Mesendoderm (in vitro differentiated cells): ENCODE results near the gene TWNK.
A peak's percentile ranks its signal among the peaks of the same experiment; 100 is the strongest.
"Not testable (repeated sequence)": the region's sequence is repeated elsewhere in the genome, so short reads cannot be mapped to it uniquely, and the experiment has no call there.

ENCODE experiments used
- DNase-seq: peaks from one replicate; pipeline ENCODE4 v3.0.0; 2013
- H2AK5ac ChIP-seq: 2 replicates; pipeline ENCODE4 v1.6.1; 2013; ENCODE audit warnings: low read length, inconsistent platforms
- H2BK120ac ChIP-seq: 2 replicates; pipeline ENCODE4 v1.6.1; 2013; ENCODE audit warnings: low read depth, mild to moderate bottlenecking, low read length, moderate library complexity, mixed read lengths
- H2BK15ac ChIP-seq: replicated peaks from 2 replicates; pipeline ENCODE4 v1.6.1; 2013; ENCODE audit warnings: low read depth, mild to moderate bottlenecking, moderate library complexity
- H2BK5ac ChIP-seq: 2 replicates; pipeline ENCODE4 v1.6.1; 2013; ENCODE audit warnings: low read length, inconsistent platforms
- H3K18ac ChIP-seq: 2 replicates; pipeline ENCODE4 v1.6.1; 2013; ENCODE audit warnings: mild to moderate bottlenecking, low read length, mixed read lengths
- H3K23ac ChIP-seq: one replicate; pipeline ENCODE4 v1.6.1; 2013; ENCODE audit warnings: low read length
- H3K27ac ChIP-seq: 2 replicates; pipeline ENCODE4 v1.5.1; 2013; ENCODE audit warnings: low read depth, mild to moderate bottlenecking, inconsistent platforms, low read length, moderate library complexity
- H3K27me3 ChIP-seq: 2 replicates; pipeline ENCODE4 v1.6.1; 2013; ENCODE audit warnings: low read length, control low read depth, mild to moderate bottlenecking, inconsistent platforms; ENCODE audit not compliant: insufficient read depth, poor library complexity
- H3K36me3 ChIP-seq: 2 replicates; pipeline ENCODE4 v1.6.1; 2013; ENCODE audit warnings: low read length, inconsistent platforms; ENCODE audit not compliant: control insufficient read depth, insufficient read depth
- H3K4ac ChIP-seq: one replicate; pipeline ENCODE4 v1.6.1; 2013; ENCODE audit warnings: low read depth, mild to moderate bottlenecking, low read length, moderate library complexity
- H3K4me1 ChIP-seq: 2 replicates; pipeline ENCODE4 v1.6.1; 2013; ENCODE audit warnings: low read depth, low read length, inconsistent platforms; ENCODE audit not compliant: control insufficient read depth
- H3K4me2 ChIP-seq: 2 replicates; pipeline ENCODE4 v1.6.1; 2013; ENCODE audit warnings: low read length
- H3K4me3 ChIP-seq: 2 replicates; pipeline ENCODE4 v1.5.1; 2013; ENCODE audit warnings: mild to moderate bottlenecking, low read length
- H3K56ac ChIP-seq: one replicate; pipeline ENCODE4 v1.6.1; 2013; ENCODE audit warnings: low read length
- H3K79me1 ChIP-seq: 2 replicates; pipeline ENCODE4 v1.6.1; 2013; ENCODE audit warnings: low read length, inconsistent platforms
- H3K79me2 ChIP-seq: 2 replicates; pipeline ENCODE4 v1.6.1; 2013; ENCODE audit warnings: mild to moderate bottlenecking, low read length; ENCODE audit not compliant: control insufficient read depth, insufficient read depth
- H3K9ac ChIP-seq: 2 replicates; pipeline ENCODE4 v1.6.1; 2013; ENCODE audit warnings: low read length, inconsistent platforms
- H4K5ac ChIP-seq: one replicate; pipeline ENCODE4 v1.6.1; 2013; ENCODE audit warnings: low read length
- H4K8ac ChIP-seq: one replicate; pipeline ENCODE4 v1.6.1; 2013; ENCODE audit warnings: low read depth, mild to moderate bottlenecking, control low read depth, low read length, moderate library complexity
- WGBS: extraction: QIAGEN DNeasy Blood & Tissue Kit; methylation state at CpG from one replicate; pipeline ENCODE4 v1.1.7; 2013; ENCODE audit warnings: low lambda C conversion rate, missing lambda C conversion rate; ENCODE audit not compliant: insufficient coverage; ENCODE audit errors: extremely low coverage; 5-methylcytosine and 5-hydroxymethylcytosine counted together

Gene TWNK

DNA sequence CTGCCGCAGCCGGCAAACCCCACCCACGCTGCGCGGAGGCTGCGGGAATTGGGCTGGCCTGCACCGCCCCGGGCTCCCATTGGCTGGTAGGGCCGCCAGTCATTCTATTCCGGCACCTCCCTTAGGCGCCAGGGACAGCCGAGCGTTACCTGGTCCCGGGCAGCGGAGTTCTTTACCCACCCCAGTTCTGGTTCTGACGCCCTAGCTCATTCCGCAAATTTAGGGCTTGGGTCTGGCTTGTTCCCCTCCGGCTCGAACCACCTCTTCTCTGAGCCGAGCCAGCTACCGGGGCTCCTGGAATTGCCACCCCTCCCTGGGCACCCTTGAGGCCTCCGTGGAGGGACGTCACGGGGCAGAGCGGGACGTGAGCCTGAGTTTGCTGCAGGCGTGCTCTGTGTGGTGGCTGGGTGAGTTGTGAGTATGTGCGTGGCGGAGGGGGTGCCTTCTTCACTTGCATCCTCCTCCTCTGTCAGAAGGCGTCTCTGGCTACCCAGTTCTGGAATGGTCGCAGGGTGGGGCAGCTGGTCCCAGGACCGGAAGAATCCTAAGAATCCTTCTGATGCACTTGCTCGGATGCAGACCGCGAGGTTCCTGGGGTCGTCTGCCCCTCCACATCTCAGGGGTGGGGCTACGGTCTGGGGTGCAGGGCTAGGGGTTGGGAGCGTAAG is 43.9 kb downstream of the TWNK start, which contains the start of the genes PDZD7 and SFXN3:
PDZD7 (minus strand) TSS at position 2 of the 668 bp plus-strand sequence. CDS start 910 bp downstream, outside the sequence.
SFXN3 (plus strand) TSS at position 107 of the 668 bp plus-strand sequence. CDS start 3,461 bp downstream, outside the sequence.
- H3K27me3 ChIP-seq, result no peaks in the 10 kb centered on the region

GRCh38 chr10:101031796-101032636 is 44.7 kb downstream of the TWNK start:
- Histone ChIP-seq H3K4me2 (peak overlapping the region; percentile 95), H3K18ac (no peak overlapping the region), H3K27me3 (no peaks in the 10 kb centered on the region)

More for the DNA sequence above, 43.9 kb downstream of the TWNK start, which contains the start of the genes PDZD7 and SFXN3:
- Histone ChIP-seq H3K4me1 (peaks cover 12% of the 10 kb centered on the region), H2BK120ac (no peak within 1 kb of the TSS), H4K5ac (no peak within 1 kb of the TSS), H3K56ac (peak within 1 kb of the TSS; percentile 64), H4K8ac (no peak within 1 kb of the TSS), H3K27ac (no peak within 1 kb of the TSS), H3K23ac (no peak within 1 kb of the TSS), H2BK15ac (no peak within 1 kb of the TSS), H3K79me2 (no peaks in the 10 kb centered on the region), H3K79me1 (no peaks in the 10 kb centered on the region), H3K4me3 (peak within 1 kb of the TSS; percentile 33), H2AK5ac (no peak within 1 kb of the TSS), H3K4me2 (peak within 1 kb of the TSS; percentile 95), H3K4ac (no peak within 1 kb of the TSS), H3K18ac (no peak within 1 kb of the TSS), H3K9ac (peak within 1 kb of the TSS; percentile 58), H3K36me3 (no peaks in the 10 kb centered on the region), H2BK5ac (no peak within 1 kb of the TSS)
- WGBS, result no CpG with 5 or more reads among the region's 38 CpGs
- DNase-seq, result peak; percentile 95

GRCh38 chr10:101032637-101033224 is 45.4 kb downstream of the TWNK start:
- peak overlapping the region; percentile 95 for H3K4me2 ChIP-seq
- H2BK5ac ChIP-seq, result no peak overlapping the region
- H3K23ac ChIP-seq, result no peak overlapping the region
- H3K4ac ChIP-seq, result no peak overlapping the region
- H2BK120ac ChIP-seq, result no peak overlapping the region
- no CpG with 5 or more reads among the region's 6 CpGs for WGBS
- H3K79me1 ChIP-seq, result no peaks in the 10 kb centered on the region
- no peaks in the 10 kb centered on the region for H3K27me3 ChIP-seq
- no peak overlapping the region for H3K4me3 ChIP-seq
- no peak overlapping the region for H4K8ac ChIP-seq
- no peak overlapping the region for H3K18ac ChIP-seq
- H4K5ac ChIP-seq, result no peak overlapping the region
- peak; percentile 81 for DNase-seq
- H3K27ac ChIP-seq, result no peak overlapping the region
- H3K9ac ChIP-seq, result peak overlapping the region; percentile 30
- peaks cover 12% of the 10 kb centered on the region for H3K4me1 ChIP-seq
- H3K56ac ChIP-seq, result peak overlapping the region; percentile 50
- H3K36me3 ChIP-seq, result no peaks in the 10 kb centered on the region
- no peaks in the 10 kb centered on the region for H3K79me2 ChIP-seq
- H2BK15ac ChIP-seq, result no peak overlapping the region
- H2AK5ac ChIP-seq, result no peak overlapping the region

More at GRCh38 chr10:101031796-101032636, 44.7 kb downstream of the TWNK start:
- no CpG with 5 or more reads among the region's 47 CpGs for WGBS
- Histone ChIP-seq H3K4me1 (peaks cover 12% of the 10 kb centered on the region), H3K9ac (peak overlapping the region; percentile 30), H3K56ac (peak overlapping the region; percentile 64), H3K79me1 (no peaks in the 10 kb centered on the region), H3K36me3 (no peaks in the 10 kb centered on the region), H4K8ac (no peak overlapping the region), H3K4me3 (no peak overlapping the region), H2BK120ac (no peak overlapping the region), H2AK5ac (no peak overlapping the region), H2BK5ac (no peak overlapping the region), H3K23ac (no peak overlapping the region), H3K4ac (no peak overlapping the region), H3K79me2 (no peaks in the 10 kb centered on the region), H2BK15ac (no peak overlapping the region), H3K27ac (no peak overlapping the region), H4K5ac (no peak overlapping the region)
- DNase-seq, result peak; percentile 82

GRCh38 chr10:101033276-101033675 is 45.9 kb downstream of the TWNK start:
- H3K79me2 ChIP-seq, result no peaks in the 10 kb centered on the region
- no peak overlapping the region for H2BK120ac ChIP-seq
- peaks cover 12% of the 10 kb centered on the region for H3K4me1 ChIP-seq
- H3K4me3 ChIP-seq, result no peak overlapping the region
- no peaks in the 10 kb centered on the region for H3K27me3 ChIP-seq
- H3K23ac ChIP-seq, result no peak overlapping the region
- H4K8ac ChIP-seq, result no peak overlapping the region
- no peak overlapping the region for H2BK15ac ChIP-seq
- H3K36me3 ChIP-seq, result no peaks in the 10 kb centered on the region
- no peak overlapping the region for H3K56ac ChIP-seq
- H2BK5ac ChIP-seq, result no peak overlapping the region
- H3K4me2 ChIP-seq, result no peak overlapping the region
- H3K9ac ChIP-seq, result no peak overlapping the region
- no peaks in the 10 kb centered on the region for H3K79me1 ChIP-seq
- DNase-seq, result no peak
- no CpG with 5 or more reads among the region's 3 CpGs for WGBS
- no peak overlapping the region for H3K18ac ChIP-seq
- H4K5ac ChIP-seq, result no peak overlapping the region
- no peak overlapping the region for H2AK5ac ChIP-seq
- no peak overlapping the region for H3K4ac ChIP-seq
- no peak overlapping the region for H3K27ac ChIP-seq

DNA sequence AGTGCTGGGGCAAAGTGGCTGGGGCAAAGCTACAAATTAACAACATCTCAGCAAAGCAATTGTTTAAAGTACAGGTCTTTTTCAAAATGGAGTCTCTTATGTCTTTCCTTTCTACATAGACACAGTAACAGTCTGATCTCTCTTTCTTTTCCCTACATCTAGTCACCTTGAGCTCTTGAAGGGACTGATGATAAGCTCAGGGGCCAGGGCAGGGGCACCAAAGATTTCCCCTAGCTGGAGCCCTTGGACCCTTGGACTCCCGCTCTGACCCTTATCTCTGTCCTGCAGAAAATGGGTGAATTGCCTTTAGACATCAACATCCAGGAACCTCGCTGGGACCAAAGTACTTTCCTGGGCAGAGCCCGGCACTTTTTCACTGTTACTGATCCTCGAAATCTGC is 47.1 kb downstream of the TWNK start:
- not testable (repeated sequence) for H3K56ac ChIP-seq, H3K18ac ChIP-seq, H3K27me3 ChIP-seq, H4K5ac ChIP-seq, H3K9ac ChIP-seq, H4K8ac ChIP-seq, H3K4me3 ChIP-seq, H2BK15ac ChIP-seq, H2AK5ac ChIP-seq, H3K36me3 ChIP-seq, H3K4me2 ChIP-seq, H2BK120ac ChIP-seq, H3K27ac ChIP-seq, H2BK5ac ChIP-seq, H3K79me2 ChIP-seq, H3K23ac ChIP-seq, H3K79me1 ChIP-seq, H3K4ac ChIP-seq, DNase-seq
- no CpG with 5 or more reads among the region's 4 CpGs for WGBS
- H3K4me1 ChIP-seq, result peaks cover 10% of the 10 kb centered on the region
